Amygdala (tissue), 56 donors: Measurements from ENCODE around the gene CCDC170.
"Not testable (repeated sequence)": the region's sequence is repeated elsewhere in the genome, so short reads cannot be mapped to it uniquely, and the experiment has no call there.

ENCODE experiments used
- DNase-seq, 56 donors: peaks; one replicate each; lab custom pipeline; 2025; lab: John Stamatoyannopoulos, UW

Gene CCDC170

GRCh38 chr6:151539506-151540268, 45.9 kb downstream of the CCDC170 start:
- DNase-seq = no peak

GRCh38 chr6:151544453-151544852, 50.6 kb downstream of the CCDC170 start:
- no peak for DNase-seq

- not testable (repeated sequence) for DNase-seq
These were observed 51.1 kb downstream of the CCDC170 start for GRCh38 chr6:151544884-151545283.

GRCh38 chr6:151546941-151547659, 53.3 kb downstream of the CCDC170 start:
- no peak for DNase-seq

GRCh38 chr6:151548201-151548600, 54.4 kb downstream of the CCDC170 start:
- no peak for DNase-seq

GRCh38 chr6:151549790-151550189, 56.0 kb downstream of the CCDC170 start:
- DNase-seq = no peak

- no peak for DNase-seq
These were observed 56.8 kb downstream of the CCDC170 start for GRCh38 chr6:151550618-151551017.

GRCh38 chr6:151551223-151551857, 57.5 kb downstream of the CCDC170 start:
- no peak for DNase-seq

- no peak for DNase-seq
These were observed 59.8 kb downstream of the CCDC170 start for GRCh38 chr6:151553416-151554165.

- DNase-seq = no peak
These were observed 67.4 kb downstream of the CCDC170 start for GRCh38 chr6:151561238-151561637.

- no peak for DNase-seq
These were observed 70.8 kb downstream of the CCDC170 start for GRCh38 chr6:151564654-151565053.

GRCh38 chr6:151565940-151566339, 72.1 kb downstream of the CCDC170 start:
- no peak for DNase-seq

GRCh38 chr6:151566557-151566956, 72.7 kb downstream of the CCDC170 start:
- DNase-seq = no peak

- DNase-seq = peak in 31 of 56 donors; percentile 2 to 55 (median 23)
These were observed 82.8 kb downstream of the CCDC170 start for GRCh38 chr6:151576633-151577032.

GRCh38 chr6:151577257-151577656, 83.4 kb downstream of the CCDC170 start:
- no peak for DNase-seq

GRCh38 chr6:151585741-151586140, 91.9 kb downstream of the CCDC170 start:
- no peak for DNase-seq

GRCh38 chr6:151589667-151590066, 95.8 kb downstream of the CCDC170 start:
- DNase-seq = no peak

GRCh38 chr6:151590742-151591141, 96.9 kb downstream of the CCDC170 start:
- no peak for DNase-seq

GRCh38 chr6:151592449-151593159, 98.8 kb downstream of the CCDC170 start:
- DNase-seq = no peak
